GM19452 (cell line): ENCODE data around the gene RSPO1.
"Not testable (repeated sequence)": the region's sequence is repeated elsewhere in the genome, so short reads cannot be mapped to it uniquely, and the experiment has no call there.

Experiments
- ATAC-seq: cut with Tn5 transposase; IDR thresholded peaks from one replicate; pipeline ENCODE4 v1.9.1; 2021; ENCODE audit not compliant: unreplicated experiment

RSPO1 gene

GRCh38 chr1:37622131-37622530 lies 12.6 kb downstream of the RSPO1 start:
- no peak for ATAC-seq

DNA sequence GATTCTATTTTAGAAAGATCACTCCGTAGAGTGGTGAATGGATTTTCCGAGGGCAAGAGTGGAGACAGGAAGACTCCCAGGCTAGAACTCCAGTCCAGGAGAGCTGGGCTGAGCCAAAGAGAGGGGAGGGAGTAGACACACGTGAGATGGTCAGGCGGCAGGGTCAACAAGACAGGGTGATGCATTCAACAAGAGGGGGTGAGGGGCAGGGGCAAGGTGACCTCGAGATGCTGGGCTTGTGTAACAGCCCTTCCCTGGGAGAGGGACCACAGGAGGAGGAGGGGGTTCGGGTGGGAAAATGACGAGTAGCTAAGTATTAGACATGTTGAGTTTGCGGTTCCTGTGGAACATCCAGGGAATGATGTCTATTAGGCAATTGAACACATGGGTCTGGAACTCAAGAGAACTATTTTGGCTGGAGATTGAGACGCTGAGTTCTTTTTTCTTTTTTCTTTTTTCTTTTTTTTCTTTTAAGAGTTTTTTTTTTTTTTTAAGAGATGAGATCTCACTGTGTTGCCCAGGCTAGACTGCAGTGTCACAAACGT lies 13.3 kb downstream of the RSPO1 start:
- no peak for ATAC-seq

GRCh38 chr1:37620707-37621106 lies 14.0 kb downstream of the RSPO1 start:
- ATAC-seq, result no peak

DNA sequence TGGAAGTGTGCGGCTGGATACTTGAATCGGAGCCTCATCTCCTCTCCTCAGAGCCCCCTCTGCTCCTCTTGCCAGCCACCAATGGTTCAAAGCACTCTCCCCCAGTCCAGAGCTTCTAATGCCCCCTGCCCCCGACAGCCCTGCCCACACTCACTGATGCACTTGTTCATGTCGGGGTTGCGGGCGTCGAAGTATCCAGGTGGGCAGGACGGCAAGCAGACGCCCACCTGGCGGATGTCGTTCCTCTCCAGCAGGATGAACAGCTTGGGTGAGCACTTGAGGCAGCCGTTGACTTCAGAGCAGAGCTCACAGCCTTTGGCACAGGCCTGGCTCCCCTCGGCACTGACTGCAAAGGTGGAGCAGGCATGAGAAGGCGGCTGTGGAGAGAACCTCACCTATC lies 18.4 kb downstream of the RSPO1 start:
- no peak for ATAC-seq

DNA sequence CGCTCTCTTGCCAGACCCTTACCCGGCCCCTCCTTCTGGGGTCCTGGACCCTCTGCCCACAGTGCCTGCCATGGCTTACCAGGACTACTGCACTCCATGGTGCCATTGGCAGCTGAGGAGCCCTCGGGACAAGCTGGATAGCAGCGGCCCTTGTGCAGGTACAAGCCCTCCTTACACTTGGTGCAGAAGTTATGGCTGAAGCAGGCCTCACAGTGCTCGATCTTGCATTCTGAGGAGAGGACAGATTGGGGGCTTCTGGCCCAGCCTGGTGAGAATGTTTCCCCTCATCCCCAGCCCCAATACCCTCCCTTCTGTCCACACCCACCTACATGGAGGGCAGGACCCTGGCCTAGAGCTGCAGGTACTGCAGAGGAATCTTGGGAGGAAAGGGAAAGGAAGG lies 20.6 kb downstream of the RSPO1 start:
- no peak for ATAC-seq

DNA sequence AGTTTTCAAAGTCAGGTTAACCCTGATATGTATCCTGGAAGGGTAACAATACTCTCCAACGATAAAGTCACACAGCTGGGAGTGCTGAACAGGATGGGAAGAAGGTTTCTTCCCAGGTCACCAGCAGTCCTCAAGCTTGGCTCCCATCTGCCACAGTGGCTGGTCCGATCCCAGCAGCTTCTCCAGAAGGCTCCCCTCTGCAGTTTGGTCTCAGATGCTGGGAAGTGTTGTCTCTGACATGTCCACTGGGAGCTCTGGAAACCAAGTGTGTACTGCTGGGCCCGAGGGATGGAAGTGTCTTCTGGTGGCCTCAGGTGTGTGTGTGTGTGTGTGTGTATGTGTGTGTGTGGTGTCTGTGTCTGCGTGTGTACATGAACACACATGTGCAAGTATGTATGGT lies 22.5 kb downstream of the RSPO1 start:
- no peak for ATAC-seq

- ATAC-seq, result no peak
Measured at GRCh38 chr1:37609994-37610393, 24.7 kb downstream of the RSPO1 start.

DNA sequence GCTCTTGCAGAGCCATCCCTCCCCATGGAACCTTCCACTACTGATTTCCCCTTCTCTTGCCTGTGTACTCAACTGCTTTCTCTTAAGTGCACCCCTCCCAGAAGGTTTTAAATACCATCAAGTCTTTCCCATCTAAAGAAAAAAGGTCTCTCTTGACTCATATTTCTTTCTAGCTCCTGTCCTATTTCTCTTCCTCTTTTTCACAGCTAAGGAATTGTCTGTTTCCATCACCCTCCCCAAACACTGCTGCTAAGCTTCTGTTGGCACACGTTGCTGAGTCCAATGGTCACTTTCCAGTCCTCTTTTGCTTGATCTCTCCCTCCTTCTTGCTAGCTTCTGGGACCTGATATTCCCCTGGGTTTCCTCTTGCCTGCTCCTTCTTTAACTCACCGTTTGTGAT lies 25.7 kb downstream of the RSPO1 start:
- ATAC-seq, result no peak

DNA sequence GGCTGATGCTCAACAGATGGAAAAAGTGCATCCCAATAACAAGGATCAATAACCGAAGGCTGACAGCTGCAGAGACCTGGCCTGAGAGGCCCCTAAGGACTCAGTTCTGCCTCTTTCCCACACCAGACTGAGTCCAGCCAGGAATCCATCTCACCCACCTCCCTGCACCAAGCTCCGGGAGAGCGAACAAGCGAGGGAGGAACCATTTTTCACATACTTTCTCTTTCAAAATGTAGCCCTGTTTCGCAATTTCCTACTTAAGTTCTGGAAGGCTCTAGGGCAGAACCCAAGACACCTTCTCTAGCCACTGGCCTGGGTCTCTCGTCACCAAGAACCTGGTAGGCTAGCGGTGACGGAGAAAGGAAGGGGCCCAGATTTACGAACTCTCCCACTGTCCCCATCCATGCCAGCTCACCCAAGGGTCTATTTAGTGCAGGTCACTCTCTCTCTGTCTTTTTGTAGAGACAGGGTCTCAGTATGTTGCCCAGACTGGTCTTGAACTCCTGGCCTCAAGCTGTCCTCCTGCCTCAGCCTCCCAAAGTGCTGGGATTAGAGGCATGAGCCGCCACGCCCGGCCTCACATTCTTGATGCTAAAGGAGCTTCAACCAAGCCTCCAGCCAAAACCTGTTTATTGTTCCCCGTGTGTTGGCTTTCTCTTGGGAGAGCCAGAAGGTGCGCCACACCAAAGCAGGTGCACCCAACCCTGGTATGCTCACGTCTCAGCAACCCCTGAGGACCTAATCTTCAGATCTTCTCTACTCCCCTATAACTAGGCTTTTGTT lies 28.0 kb downstream of the RSPO1 start:
- no peak for ATAC-seq

DNA sequence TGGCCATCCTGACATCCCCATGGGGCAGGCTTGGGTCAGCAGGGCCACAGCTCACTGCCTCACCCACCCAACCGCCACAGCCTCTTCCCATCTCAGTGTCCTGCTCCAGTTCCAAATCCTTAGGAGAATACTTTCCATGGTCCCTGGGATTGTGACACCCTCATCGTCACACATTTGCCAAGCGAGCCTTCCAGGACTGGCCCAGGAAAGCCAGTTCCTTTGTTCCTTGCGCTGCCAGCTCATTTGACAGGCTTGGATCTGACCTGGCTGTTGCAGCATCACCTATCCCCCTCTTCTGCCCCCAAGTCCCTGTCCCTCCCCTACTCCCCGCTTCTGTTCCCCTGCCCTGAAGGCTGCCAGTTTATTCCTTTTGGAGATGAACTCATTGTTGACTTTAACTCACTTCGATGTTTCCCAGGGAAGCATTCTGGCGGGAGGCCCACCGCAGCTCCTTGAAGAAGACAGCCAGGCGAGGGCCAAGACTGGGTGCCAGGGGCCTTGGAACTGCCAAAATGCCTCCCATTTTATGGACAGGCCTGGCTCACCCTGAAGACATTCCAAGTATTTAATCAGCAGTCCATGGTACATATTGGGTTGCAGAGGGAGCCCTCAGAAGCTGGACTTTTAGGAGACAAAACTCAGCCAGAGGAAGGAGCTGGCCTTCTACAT lies 28.8 kb downstream of the RSPO1 start:
- ATAC-seq, result no peak

DNA sequence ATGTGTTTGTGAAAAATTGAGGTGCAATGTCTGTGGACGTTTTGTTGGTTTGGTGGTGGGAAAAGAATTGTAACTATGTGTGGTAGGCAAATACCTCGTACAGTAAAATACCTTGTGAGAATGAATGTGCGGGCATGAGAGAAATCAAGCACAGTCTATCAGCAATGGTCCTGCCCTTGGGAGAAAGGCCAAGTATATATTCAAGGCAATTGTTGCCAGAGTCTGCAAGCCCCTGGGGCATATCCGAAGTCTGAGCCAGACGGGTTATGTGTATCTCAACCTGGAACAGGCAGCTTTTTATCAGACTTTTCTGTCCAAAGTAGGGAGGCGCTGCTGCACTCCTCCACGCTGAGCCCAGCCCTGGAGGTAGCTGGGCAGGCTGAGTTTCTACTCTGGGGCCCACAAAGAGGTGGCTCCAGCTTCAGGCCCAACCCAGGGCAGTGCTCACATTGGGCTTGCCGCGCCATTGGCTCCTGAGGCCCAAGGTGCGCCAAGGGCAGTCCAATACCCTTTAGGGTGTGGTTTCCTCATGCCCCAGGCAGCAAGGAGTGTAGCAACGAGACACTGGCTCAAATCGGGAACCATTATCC lies 29.5 kb downstream of the RSPO1 start:
- ATAC-seq, result no peak

DNA sequence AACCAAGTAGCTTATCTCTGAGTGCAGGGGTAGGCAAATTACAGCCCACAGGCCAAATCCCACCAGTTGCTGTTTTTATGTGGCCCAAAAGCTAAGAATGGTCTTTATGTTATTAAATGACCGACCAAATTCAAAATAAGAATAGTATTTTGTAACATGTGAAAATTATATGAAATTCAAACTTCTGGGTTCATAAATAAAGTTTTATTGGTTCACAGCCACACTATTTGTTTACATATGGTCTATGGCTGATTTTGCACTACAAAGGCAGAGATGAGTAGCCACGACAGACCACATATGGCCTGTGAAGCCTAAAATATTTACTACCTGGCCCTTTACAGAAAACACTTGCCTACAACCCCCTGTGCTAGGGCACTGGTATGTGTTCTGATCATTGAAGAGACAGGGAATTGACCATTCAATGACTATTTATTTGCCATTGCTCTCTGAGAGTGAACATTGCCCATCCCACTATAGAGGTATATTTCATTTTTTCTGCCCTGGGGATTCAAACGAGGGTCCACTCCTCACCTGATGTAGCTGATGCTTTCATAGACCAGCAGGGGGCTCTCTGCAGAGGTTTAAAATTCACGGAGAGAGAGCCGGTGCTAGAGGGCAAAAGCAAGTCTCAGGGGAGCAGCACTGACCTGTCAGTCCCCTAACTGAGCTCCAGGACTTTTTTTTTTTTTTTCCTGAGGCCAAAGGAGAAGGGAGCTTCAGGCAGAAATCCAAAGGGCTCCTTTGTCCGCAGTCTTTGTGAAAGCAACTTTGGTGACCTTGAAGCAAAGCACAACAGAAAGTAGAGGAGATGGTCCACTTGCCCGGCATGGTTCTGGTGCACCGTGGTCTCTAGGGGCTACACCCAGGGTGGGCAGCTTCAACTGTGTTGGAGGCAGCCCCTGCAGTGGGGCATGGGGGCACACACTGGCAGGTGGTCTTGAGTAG lies 31.7 kb downstream of the RSPO1 start:
- no peak for ATAC-seq

- no peak for ATAC-seq
Measured at GRCh38 chr1:37601441-37601840, 33.3 kb downstream of the RSPO1 start.

- no peak for ATAC-seq
Measured at GRCh38 chr1:37599940-37600339, 34.8 kb downstream of the RSPO1 start.

DNA sequence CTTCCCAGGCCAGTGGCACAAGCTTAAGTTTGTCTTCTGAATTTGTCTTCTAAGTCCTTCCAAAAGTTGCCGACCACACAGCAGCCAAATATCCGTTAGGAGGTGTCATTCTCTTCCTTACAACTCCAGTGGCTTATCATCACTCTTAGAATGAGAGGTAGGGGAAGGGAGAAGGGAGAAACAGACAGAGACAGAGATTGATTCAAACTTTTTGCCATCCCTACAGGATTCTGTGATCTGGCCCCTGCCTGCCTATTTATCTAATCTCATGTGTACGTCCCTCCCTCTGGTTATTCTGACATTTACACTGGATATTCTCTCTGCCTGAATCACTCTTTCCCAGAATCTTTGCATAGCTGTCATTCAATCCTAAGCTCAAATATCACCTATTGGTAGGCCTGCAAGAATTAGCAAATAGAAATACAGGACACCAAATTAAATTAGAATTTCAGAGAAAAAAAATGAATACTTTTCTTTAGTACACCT lies 38.5 kb downstream of the RSPO1 start:
- ATAC-seq, result no peak

- peak; percentile 96 for ATAC-seq
Measured at GRCh38 chr1:37595440-37596181, 39.1 kb downstream of the RSPO1 start, which contains the start of gene GNL2. GNL2 (minus strand) TSS chr1:37595937; CDS start chr1:37595822, 115 bp downstream.

DNA sequence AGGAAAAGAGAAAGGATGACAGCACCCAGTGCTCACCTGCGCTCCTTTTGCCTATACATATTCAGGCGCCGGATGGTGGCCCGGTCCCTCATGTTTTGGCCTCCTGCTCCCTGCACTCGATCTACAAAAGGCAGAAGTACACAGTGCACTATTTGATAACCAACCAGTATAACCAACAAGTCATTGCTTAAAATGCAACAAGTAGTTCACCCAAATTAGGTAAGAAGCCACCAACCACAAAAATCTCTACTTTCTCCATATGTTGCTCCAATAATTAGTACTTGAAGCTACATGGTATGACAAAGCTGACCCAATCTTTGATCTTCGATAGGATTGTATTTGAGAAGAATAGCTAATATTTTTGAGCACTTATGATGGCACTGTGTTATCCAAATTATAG lies 41.0 kb downstream of the RSPO1 start:
- ATAC-seq, result no peak

GRCh38 chr1:37588939-37589338 lies 45.8 kb downstream of the RSPO1 start:
- no peak for ATAC-seq

GRCh38 chr1:37584544-37584943 lies 50.1 kb downstream of the RSPO1 start:
- ATAC-seq, result not testable (repeated sequence)

GRCh38 chr1:37575692-37576091 lies 59.0 kb downstream of the RSPO1 start:
- ATAC-seq, result no peak
